MM.1S (cell line): Measurements from ENCODE around the gene PFDN4.

Experiments used
- CTCF ChIP-seq: fragments of 300-600 bp; sonication (generic); IDR thresholded peaks from 2 replicates; pipeline ENCODE4 v1.5.1; 2016; ENCODE audit warnings: antibody characterized with exemption, low read length, mixed read lengths
- EZH2 ChIP-seq: fragments of 300-600 bp; sonication (generic); optimal IDR thresholded peaks from 2 replicates; pipeline ENCODE3; 2017; ENCODE audit warnings: low read depth, mild to moderate bottlenecking, antibody characterized with exemption, low read length, mixed read lengths

GRCh38 chr20:54168961-54169862 is 38.7 kb upstream of the PFDN4 start:
- TF ChIP-seq EZH2 (no peak), CTCF (no peak)
